Epidermal melanocyte (primary cell): ENCODE measurements around the gene CNGB1.
"Not testable (repeated sequence)": the region's sequence is repeated elsewhere in the genome, so short reads cannot be mapped to it uniquely, and the experiment has no call there.

ENCODE experiments used
- DNase-seq: peaks from one replicate; pipeline ENCODE4 v3.0.0; 2011; ENCODE audit warnings: low spot score; ENCODE audit not compliant: insufficient read length

CNGB1 gene

DNA sequence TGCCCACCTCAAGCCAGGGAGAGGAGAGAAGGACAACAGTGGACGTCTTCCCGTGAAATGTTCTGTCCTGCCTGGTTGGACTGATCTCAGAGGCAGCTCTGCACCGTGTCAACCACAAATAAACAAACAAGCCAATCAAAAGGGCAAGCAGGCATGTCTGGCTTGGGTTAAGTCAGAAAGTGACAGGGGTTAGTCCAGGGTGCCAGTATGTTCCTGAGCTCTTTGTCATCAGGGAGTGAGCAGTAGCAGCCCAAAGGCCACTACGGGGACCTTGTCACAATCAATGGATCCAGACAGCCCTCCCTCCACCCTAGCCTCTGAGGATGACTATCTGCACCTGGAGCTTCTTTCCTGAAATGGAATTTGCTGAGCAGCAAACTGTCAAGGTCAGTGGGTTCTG is 35.0 kb downstream of the CNGB1 start:
- no peak for DNase-seq

DNA sequence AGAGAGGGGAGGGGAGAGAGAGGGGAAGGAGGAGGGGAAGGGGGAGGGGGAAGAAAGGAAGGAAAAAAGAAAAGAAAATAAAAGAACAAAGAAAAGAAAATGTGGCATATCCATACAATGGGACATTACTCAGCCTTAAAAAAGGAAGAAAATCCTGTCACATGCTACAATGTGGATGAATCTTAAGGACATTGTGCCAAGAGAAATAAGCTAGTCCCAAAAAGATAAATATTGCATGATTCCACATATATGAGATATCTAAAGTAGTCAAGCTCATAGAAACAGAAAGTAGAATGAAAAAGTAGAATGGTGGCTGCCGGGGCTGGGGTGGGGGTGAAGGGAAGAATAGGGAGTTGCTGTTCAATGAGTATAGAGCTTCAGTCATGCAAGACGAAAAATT is 40.4 kb downstream of the CNGB1 start:
- no peak for DNase-seq

DNA sequence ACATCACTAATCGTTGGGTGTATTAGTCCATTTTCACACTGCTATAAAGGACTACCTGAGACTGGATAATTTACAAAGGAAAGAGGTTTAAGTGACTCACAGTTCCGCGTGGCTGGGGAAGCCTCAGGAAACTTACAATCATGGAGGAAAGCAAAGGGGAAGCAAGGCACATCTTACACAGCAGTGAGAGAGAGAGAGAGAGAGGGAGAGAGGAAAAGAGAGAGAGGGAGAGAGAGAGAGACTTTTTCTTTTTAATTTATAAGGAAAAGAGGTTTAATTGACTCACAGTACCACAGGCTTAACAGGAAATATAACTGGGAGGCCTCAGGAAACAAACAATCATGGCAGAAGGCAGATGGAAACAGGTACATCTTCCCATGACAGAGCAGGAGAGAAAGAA is 41.7 kb downstream of the CNGB1 start:
- no peak for DNase-seq

DNA sequence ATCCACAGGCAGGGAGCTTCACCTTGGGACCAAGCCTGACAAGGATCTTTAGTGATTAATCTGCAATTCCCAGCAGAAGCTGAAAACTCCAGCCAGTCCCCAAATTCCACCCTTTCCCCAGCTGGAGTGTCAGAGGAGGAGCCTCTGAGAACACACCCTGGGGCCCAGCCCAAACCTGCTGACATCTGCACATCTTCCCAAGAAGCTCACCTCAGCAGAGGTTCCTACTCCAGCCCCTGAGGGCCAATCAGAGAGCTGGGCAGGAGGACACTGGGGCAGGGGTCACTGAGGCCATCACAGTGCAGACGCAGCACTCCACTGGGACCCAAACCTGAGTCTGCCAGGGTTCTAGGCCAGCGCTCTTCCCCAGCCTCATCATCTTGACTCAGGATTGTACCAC is 44.9 kb downstream of the CNGB1 start:
- DNase-seq: no peak

DNA sequence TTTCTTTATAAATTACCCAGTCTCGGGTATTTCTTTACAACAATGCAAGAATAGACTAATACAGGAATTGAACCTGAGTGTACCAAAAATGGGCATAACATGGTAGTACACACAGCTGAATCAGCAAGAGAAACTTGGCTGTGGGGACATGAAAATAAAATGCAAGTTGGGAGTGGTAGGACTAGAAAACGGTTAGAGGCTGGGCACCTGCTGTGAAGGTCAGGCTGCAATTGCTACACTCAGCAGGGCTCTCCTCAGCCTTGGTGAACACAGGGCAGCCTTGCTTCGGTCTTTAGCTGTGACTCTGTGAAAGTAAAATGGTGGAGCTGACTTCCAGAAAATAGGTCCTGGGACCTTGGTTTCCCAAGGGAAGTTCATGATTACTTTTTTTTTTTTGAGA is 45.6 kb downstream of the CNGB1 start:
- no peak for DNase-seq

DNA sequence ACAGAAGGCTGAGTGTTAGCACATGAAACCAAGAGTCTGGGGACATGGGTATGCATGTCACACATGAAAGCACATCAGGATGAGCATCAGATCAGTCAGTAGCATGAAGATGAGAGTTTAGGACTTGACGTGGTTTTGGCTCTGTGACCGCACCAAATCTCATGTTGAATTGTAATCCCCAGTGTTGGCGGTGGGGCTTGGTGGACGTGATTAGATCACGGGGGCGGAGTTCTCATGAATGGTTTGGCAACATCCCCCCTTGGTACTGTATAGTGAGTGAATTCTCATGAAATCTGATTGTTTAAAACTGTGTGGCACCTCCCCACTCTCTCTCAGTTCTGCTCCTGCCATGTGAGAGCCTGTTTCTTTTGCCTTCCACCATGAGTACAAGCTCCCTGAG is 46.4 kb downstream of the CNGB1 start:
- no peak for DNase-seq

DNA sequence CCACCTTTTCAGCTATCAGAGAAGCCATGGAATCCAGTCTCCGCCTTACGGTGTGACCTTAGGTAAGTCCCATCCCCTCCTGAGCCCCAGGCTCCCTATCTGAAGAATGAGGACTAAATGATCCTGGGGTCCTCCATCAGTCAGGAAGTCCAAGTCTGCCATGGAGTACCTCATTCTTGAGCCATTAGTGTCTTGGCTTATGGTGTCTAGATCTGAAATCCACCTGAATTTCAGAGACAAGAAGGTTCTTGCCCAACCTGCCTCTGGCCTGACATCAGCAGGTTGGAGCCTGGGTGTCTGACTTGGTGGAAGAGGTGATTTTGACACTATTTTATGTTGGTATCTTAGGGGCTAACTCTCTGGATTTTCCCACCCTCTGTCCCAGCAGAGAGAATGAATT is 47.1 kb downstream of the CNGB1 start:
- DNase-seq: no peak

DNA sequence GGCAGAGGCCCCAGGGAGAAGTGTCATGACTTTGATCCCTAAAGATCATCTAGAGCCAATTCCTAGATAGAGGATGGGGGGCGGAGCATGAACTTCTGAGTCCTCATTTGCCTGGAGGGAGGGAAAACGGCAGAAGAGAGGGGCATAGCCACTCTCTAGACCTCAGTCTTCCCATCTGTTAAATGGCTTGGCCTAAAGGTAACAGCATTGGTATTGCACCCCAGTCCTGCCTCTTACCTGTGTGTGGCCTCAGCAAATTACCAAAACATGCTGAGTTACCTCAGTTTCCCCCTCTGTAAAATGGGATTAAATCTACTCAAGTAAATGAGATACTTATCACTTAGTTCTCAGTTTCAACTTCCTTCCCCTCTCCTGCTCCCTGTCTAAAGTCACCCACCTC is 47.5 kb downstream of the CNGB1 start:
- no peak for DNase-seq

DNA sequence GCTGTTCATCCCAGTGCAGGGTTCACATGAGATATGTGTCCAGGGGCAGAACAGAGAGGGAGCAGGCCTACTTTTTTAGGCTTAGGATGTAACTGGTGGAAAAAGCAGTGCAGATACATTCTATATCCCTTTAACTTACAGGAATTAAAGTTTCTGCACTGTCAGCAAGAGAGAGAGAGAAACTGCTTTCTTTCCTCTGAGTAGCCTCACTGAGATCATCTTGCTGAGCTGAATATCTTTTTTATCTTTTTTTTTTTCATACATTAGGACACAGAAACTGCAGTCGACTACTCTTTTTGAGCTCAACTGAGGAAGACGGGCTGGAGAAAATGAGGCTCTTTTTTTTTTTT is 50.1 kb downstream of the CNGB1 start:
- DNase-seq: no peak

DNA sequence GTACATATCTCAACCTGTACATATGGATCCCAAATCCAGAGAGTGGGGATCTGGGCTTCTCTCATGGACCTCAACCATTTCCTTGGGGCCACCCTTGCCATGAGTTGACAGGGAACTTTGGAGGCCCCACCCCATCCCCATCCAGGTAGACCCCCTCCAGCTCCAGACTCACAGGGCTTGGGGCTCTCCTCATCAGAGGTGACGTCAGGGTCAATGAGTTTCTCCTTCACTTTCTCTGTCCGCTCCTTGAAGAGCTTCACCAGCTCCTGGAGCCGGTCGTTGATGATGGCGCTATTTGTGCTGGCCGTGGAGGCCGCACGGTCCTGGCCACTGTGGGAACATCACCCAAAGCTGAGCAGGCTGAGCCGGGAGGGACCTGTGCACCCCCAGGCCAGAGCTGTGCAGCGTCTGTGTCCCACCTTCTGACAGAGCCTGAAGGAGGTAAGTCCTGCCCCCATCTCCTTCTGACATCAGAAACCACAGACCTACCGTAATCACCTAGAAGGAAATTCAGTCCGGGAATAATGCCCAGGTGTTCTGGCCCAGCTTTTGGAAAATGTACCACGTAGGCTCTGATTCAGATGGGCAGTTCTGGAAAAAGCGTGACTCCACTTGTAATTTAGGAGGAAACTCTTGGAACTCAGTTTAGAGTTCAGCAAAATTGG is 50.6 kb downstream of the CNGB1 start:
- DNase-seq: no peak

DNA sequence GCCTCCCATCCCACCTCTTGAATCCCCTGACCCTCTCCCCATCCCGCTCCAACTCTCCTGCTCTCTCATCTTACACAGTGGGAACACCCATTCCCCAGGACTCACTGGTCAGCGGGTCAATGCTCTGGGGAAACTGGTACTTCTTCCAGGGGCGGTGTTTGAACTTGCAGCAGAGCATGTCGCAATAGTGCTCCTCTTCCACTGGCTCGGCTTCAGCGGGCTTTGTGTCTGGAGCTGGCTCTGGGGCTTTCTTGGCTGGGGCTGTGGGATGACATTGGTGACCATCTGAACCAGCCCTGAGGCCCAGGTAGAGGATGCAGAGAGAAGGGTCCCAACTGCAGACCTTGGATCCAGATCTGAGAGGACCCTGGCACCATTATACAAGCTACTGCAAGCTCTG is 51.9 kb downstream of the CNGB1 start:
- no peak for DNase-seq

DNA sequence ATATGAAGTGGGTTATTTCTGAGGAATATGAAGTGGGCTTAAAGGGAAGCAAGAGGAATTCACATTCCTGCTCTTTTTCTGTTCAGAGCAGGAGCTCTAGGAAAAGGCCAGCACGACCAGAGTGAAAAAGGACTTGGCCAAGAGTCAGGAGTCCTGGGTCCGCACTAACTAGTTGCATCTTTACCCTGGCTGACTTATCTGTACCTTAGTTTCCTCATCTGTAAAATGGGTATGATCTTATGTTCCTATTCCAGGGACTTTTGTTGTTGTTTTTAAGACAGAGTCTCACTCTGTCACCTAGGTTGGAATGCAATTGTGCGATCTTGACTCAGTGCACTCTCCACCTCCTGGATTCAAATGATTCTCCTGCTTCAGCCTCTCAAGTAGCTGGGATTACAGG is 52.5 kb downstream of the CNGB1 start:
- no peak for DNase-seq

DNA sequence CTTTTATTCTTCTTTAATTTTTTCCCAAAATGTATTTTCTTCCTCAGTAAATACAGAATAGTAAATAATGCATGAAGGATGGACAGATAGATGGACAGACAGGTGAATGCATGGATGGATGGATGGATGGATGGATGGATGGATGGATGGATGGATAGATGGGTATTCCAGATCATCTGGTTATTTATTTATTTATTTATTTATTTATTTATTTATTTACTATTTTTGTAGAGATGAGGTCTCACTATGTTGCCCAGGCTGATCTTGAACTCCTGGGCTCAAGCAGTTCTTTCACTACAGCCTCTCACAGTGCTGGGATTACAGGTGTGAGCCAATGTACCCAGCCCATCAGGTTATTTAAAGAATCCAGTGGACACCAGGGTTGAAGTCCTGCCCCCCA is 53.0 kb downstream of the CNGB1 start:
- not testable (repeated sequence) for DNase-seq

DNA sequence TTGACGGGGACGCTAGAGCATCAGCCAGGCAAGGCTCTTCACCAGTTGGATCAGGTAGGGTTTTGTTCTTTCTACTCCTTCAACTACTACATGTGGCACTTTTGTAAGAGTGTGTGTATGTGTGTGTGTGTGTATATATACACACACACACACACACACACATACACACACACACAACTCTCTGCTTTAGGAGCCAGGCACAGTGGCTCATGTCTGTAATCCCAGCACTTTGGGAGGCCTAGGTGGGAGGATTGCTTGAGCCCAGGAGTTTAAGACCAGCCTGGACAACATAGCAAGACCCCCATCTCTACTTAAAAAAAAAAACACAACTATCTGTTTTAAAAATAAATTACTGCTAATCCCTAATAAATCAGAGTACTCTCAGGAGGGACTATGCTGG is 53.4 kb downstream of the CNGB1 start:
- not testable (repeated sequence) for DNase-seq

DNA sequence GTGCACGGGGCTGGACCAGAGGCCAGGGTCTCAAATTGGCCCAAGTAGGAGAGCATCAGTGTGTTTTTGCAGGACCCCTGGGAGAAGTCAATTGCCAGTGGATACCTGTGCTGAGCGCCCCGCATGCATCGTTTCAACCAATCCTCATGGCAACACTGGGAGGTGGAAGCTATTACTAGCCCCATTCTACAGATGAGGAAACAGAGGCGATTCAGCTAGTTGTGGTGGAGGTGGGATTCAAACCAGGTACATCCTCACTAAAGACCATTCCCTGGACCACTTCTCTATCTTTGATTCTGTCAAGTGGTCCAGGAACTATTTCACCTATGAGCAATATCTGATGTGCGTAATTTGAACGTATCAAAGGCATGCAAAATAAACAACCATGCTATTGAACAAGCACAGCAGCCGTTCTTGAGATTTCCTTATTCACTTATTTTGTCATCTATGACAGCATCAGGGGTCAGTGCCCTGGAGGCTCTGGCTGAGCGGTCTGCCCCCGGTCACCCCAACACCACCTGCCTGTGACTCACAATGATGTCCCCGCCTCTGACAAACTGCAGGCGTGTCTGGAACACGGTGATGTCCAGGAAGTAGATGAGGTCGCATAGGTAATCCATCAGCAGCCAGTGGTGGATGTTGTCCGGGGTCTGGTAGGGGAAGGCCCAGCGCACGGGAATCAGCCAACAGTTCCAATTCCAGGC is 54.0 kb downstream of the CNGB1 start:
- no peak for DNase-seq

DNA sequence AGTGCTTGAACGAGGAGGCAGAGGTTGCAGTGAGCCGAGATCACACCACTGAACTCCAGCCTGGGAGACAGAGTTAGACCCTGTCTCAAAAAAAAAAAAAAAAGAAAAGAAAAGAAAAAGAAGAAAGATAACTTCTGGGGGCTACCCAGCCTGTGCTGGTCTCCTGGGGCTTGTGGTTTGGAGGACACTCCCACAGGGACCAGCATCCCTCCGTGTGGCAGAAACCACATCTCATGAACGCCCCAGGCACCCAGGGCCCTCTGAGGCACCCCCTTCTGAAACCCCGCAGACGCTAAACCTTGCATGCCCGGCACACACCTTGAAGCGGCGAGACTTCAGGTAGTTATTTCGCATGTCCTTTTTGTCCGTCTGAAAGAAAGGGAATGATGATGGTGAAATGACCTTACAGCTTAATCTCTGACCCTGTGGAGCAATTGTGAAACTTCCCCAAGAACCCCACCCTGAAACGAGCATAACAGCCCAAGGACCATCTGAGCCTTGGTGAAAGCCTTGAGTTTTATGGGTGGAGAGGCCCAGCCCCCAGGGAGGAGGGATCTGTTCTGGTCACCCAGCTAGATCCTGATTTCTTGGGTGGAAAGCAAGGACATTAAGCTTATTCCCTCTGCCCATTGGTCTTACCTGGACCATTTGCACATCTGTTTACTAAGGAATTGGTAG is 55.0 kb downstream of the CNGB1 start:
- no peak for DNase-seq

DNA sequence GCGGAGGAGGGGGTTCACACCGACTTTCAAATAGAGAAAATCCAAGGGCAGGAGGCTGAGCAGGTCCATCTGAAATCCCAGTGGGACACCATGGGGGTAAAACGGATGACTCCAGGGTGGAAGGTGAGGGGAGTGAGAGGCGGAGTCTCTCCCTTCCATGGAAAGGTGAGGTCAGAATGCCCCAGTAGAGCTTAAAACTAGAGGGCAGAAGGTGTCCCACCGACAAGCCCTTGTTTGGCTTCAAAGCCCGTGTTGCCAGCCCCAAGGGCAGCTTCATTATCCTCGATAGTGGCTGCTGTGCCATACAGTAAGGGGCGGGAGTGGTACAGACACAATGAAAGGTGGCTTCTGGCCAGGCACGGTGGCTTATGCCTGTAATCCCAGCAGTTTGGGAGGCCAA is 55.7 kb downstream of the CNGB1 start:
- DNase-seq: no peak

DNA sequence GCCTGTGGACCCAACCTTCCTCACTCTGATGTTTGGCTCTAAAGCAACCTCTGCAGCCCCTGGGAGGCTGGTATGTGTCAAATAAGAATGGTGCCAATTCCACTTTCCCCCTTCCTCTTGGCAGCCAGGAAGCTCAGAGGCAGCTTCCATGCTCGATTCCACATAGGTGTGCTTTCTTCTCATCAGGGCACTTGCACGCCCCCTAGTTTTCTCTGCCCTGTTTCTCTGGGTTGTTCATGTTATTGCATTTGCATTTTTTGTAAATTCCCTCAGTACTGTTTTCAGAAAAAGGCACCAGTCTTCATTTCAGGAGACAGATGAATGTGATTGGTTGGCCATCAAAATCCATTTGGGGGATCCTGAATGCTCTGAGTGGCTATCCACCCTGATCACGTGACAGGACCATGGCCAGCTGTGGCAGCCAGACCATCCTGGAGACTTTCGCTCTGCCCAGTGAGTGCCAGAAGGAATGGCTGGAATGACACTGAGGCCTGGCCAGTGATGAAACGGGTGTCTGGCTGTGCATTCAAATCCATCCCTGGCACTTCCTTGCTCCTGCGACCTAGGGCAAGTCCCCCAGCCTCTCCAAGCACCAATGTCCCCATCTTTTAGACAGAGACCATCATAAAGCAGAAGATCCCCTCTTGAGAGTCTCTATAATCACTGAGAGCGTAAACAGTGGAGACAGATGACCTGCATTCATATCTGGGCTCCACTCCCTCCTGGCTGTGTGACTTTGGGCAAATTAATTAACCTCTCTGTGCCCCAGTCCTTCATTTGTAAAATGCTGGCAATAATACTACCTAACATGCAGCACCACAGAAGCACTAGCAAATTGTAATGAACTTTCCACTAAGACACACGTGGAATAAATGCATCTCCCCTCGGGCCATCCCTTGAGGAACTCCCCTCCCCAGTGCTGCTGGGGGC is 56.4 kb downstream of the CNGB1 start:
- no peak for DNase-seq

DNA sequence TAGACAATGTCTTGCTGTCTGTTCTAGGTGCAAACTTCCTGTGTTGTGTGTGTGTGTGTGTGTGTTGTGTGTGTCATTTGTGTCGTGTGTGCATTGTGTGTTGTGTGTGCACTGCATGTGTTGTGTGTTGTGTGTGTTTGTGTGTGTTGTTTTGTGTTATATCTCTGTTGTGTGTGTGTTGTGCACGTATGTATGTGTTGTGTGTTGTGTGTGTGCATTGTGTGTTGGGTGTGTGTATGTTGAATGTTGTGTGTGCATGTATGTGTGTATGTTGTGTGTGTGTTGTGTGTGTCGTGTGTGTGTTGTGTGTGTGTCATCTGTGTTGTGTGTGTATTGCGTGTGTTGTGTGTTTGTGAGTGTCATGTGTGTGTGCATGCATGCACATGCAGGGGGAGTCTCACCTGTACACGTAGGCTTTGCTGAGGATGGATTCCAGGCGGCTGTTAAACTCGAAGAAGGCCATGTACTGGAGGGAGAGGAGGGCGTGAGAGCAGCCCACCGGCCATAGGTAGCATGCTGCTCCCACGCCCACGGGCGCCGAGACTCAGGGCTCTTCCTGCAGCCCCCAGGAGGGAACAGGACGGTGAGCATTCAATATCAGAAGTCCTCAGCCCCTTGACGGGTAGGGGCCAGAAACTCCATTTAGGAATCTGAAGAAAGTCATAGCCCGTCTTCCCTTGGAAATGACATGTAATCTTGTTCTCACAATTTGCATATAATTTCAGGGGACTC is 58.2 kb downstream of the CNGB1 start:
- DNase-seq: no peak

DNA sequence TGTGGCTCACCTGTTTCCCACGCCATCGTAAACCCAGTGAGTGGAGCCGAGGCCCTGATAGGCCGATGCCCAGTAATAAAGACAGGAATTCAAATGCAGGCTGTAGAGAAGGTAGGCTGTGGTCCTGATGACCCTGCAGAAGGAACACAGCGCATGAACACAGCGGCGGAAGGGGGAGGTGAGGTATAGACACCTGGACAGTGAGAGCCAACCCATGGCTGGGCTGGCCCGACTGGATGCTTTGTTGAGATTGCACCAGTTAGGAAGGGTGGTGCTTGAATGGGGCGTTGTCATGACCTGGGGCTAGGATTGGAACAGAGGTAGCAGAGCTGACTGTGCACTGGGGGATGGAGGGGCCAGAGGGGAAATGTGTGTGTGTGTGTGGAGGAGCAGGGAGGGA is 59.2 kb downstream of the CNGB1 start:
- no peak for DNase-seq

DNA sequence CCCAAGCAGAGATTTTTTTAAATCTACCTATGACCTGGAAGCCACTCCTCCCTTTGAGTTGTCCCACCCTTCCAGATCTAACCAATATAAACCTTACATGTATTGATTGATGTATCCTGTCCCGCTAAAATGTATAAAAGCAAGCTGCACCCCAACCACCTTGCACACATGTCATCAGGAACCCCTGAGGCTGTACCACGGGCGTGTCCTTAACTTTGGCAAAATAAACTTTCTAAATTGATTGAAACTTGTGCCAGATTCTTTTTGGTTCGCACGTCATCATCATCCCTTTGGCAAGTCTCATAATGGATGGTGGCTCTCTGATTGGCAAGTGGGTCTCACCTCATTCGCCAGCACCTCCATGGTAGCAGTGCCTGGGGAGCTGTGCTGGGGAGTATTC is 60.2 kb downstream of the CNGB1 start:
- no peak for DNase-seq
